Fibroblast of peridontal ligament (primary cell): ENCODE results near the gene LYPD6.

Experiments used
- DNase-seq: peaks from one replicate; pipeline ENCODE4 v3.0.0-alpha.2; 2010; ENCODE audit errors: extremely low read depth

LYPD6 gene

GRCh38 chr2:149409506-149409905, 79.1 kb downstream of the LYPD6 start:
- DNase-seq, result no peak

GRCh38 chr2:149410701-149411484, 80.5 kb downstream of the LYPD6 start:
- DNase-seq, result peak; percentile 10

DNA sequence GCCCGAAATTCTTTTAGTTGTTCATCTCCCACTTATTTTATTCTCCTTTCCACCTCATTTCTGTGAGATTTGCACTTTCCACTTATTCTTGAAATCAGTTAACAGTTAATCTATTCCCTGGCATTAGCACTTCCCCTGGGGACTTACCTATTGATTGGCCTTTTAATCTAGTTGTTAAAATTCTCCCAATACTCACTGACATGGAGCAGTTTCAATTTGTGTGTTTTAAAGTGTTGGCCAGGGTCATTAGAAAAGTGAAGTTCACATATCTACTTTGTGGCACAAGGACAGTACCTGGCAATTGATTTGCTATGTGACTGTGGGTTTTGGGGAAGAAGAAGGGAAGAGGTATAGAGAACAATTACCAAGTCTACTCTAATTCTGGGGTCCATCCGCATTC, 83.1 kb downstream of the LYPD6 start:
- no peak for DNase-seq

DNA sequence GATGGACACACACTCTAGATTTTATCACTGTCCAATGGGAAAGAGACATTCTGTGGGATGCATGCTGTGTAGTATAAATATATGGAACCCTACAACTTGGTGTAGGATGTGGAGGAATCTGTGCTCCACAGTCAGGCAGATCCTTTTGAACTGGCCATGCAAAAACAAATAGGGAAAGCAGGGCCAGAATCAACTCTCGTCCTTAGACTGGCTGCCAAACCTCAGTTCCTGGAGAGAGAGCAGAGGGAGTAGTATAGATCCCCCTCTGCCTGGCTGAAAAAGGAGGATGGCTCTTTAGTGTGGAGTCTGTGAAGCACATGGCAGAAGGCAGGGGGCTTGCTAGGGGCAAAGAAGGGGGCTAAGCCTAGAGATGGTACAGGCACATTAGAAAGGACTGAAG, 84.7 kb downstream of the LYPD6 start:
- DNase-seq, result no peak

DNA sequence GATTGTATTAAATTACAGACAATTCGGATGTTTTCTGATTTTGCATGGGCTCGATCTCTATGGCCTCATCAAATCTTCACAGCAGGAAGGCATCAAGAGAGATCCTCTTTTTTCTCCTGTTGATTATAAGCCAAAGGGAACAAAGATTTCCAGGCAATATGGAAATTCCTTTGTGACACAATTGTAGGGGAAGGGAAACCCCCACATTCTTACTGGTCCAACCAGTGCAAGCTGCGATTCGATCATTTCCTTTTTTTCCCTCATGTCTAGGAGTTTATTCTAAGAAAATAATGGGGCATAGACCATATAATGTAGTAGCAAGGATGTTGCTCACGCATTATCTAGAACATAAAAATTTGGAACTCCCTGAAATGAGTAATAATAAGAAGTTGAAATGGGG, 87.7 kb downstream of the LYPD6 start:
- no peak for DNase-seq

DNA sequence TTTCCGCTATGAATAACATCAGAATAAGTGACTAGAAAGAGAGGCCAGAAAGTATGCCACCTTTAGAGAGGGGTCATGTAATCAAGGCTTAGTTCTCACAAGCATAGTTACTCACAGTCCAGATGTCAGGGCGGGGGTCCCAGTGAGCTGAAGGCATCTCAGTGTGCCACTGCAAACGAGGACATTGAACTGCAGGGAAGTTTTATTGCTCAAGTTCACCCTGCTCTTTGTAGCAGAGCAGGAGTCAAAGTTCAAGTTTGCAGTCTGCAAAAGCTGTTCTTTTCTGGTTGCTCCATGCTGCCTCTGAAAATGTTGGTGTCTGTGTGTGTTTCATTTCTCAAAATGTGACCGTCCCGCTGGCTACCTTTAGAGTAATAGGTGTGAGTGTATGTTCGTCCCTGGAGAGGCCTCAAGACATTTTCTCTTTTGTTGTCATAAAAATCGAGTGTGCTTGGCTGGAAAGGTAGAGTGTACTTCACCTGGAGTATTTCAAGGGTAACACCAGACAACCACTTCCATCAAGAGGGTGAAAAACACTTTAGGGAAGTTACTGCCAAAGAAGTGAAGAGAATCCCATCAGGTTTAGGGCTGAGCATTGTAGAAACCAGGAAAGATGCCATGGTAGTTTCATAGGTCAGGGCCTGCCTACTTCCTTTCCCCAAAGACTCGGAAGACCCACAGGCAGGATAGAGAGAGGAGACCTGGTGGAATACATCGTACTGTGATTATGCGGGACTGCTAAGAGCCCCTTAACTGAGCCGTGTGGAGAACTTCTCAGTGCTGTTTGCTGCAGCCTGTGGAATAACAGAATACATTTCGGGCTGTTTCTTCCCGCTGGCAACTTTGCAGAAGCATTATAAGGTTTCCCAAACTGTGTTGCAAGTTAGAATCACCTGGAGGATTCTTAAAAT, 89.9 kb downstream of the LYPD6 start:
- DNase-seq, result no peak

DNA sequence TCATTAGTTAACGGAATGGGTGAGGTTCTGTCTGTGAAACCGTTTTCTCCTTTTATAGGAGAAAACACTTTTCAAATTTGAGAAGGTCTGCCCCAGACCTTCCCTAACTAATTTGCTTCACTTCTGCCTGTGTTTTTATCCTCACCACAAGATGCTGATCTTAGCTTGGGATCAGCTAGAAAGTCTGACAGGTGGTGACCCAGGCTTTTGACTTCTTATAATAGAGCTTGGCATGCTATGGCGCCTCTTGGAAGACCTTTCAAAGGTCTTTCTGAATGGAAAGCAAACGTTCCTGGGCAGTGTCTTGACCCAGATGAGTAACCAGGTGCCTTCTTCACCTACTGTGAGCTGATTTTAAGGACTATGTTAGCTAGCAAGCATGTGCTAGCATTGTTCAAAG, 91.4 kb downstream of the LYPD6 start:
- DNase-seq, result no peak

- DNase-seq, result peak; percentile 30
Measured at GRCh38 chr2:149422337-149422990, 92.1 kb downstream of the LYPD6 start.

- DNase-seq, result no peak
Measured at GRCh38 chr2:149422991-149423338, 92.6 kb downstream of the LYPD6 start.

- no peak for DNase-seq
Measured at GRCh38 chr2:149423630-149424029, 93.2 kb downstream of the LYPD6 start.

DNA sequence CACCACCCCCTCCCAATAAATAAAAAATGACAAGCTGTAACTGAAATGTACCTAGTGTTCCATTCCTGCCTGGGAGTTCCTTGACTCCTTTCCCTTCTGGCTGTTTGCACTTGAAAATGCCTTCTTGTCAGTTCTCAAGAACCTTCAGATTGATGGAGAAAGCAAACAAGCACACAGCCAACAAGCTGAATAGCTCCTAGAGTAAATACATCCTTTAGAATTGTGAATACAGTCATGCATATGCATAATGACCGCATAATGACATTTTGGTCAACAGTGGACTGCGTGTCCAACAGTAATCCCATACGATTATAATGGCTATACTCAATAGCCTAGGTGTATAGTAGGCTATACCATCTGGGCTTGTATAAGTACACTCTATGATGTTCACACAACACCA, 97.0 kb downstream of the LYPD6 start:
- no peak for DNase-seq

- no peak for DNase-seq
Measured at GRCh38 chr2:149428783-149429182, 98.4 kb downstream of the LYPD6 start.

- DNase-seq, result peak; percentile 7
Measured at GRCh38 chr2:149430743-149431736, 100.7 kb downstream of the LYPD6 start.

GRCh38 chr2:149438330-149438960, 108.1 kb downstream of the LYPD6 start:
- no peak for DNase-seq

DNA sequence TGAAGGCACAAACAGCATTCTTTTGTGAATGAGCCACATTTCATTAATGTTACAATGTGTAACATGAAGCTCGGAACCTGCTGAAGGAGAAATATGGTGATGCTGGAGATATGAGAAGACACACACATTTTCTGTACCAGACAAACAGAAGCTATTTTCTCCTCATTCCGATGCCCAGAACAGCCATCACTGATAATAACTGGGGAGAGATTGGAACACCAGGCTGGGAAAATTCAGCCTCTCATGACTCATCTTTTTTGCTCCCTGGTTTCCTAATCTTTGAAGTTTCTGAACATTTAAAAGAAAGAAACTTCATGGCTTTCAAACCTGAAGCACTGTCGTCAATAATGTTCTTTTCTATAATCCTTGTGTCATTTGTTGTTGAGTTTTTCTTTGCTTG, 110.9 kb downstream of the LYPD6 start:
- DNase-seq, result peak; percentile 9

- DNase-seq, result no peak
Measured at GRCh38 chr2:149442346-149442745, 112.0 kb downstream of the LYPD6 start.

DNA sequence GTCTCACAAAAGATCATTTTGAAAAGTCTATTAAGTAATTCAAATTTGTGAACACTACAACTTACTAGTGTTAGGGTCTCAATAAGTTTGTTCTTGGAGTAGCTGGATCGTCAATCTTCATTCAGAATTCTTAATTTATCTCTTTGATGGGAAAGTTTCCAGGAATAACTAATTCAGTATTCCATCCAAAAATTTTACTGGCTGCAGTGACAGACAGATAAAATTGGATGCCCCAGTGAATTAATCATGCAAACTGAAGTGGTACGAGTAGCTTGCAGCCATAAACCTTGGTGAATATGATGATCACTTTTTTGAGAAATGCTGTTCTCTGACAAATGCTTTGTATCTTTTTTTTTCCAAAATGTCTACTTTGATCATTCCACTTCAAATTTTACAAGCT, 112.8 kb downstream of the LYPD6 start:
- no peak for DNase-seq

DNA sequence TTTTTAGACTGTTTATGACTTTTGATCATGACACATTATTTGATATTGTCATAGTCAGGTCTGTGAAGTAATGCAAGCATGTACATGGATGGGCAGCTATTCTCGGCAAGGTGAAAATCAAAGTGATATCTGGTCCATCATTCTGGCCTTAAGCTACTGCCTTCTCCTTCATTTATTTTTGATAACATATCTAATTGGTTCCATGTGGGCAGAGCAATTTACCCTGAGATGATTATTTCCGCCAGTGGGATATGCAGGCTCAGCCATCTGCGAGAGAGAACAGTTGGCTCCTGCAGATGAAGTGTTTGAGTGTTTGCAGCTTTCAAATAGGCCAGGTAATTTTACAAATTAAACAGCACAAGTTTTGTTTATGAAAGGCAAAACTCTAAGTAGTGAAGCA, 116.4 kb downstream of the LYPD6 start:
- DNase-seq, result no peak

- DNase-seq, result no peak
Measured at GRCh38 chr2:149448315-149448714, 117.9 kb downstream of the LYPD6 start.

GRCh38 chr2:149449017-149449416, 118.6 kb downstream of the LYPD6 start:
- no peak for DNase-seq
